KMS-11 (cell line): Measurements from ENCODE around the gene UBE2L6.

Experiments
- H2AFZ ChIP-seq: fragments of 200-600 bp; sonication (generic); 2 replicates; pipeline ENCODE4 v1.6.1; 2016; ENCODE audit warnings: antibody characterized with exemption, mixed run types, low read depth
- H3K27ac ChIP-seq: fragments of 200-600 bp; sonication (generic); 2 replicates; pipeline ENCODE4 v1.6.1; 2016; ENCODE audit warnings: mild to moderate bottlenecking, mixed run types
- H3K27me3 ChIP-seq: fragments of 200-600 bp; sonication (generic); 2 replicates; pipeline ENCODE4 v1.6.1; 2017; ENCODE audit warnings: mild to moderate bottlenecking, low read depth, mixed run types, moderate library complexity; ENCODE audit not compliant: insufficient read depth
- H3K36me3 ChIP-seq: fragments of 200-600 bp; sonication (generic); 2 replicates; pipeline ENCODE4 v1.6.1; 2017; ENCODE audit warnings: mild to moderate bottlenecking, mixed run types; ENCODE audit not compliant: insufficient read depth
- H3K4me1 ChIP-seq: fragments of 200-600 bp; sonication (generic); 2 replicates; pipeline ENCODE4 v1.6.1; 2016; ENCODE audit warnings: mild to moderate bottlenecking, low read depth, mixed run types; ENCODE audit not compliant: poor library complexity, severe bottlenecking
- H3K4me2 ChIP-seq: fragments of 200-600 bp; sonication (generic); 2 replicates; pipeline ENCODE4 v1.7.0; 2016; ENCODE audit warnings: mild to moderate bottlenecking, mixed run types
- H3K4me3 ChIP-seq: fragments of 200-600 bp; sonication (generic); IDR thresholded peaks from 2 replicates; pipeline ENCODE4 v1.6.1; 2017; ENCODE audit warnings: low read depth, low read length, mixed read lengths; ENCODE audit not compliant: insufficient read depth
- H3K79me2 ChIP-seq: fragments of 200-600 bp; sonication (generic); 2 replicates; pipeline ENCODE4 v1.6.1; 2016; ENCODE audit warnings: low read depth, mixed run types; ENCODE audit not compliant: insufficient read depth
- H3K9ac ChIP-seq: fragments of 200-600 bp; sonication (generic); 2 replicates; pipeline ENCODE4 v1.6.1; 2016; ENCODE audit warnings: mild to moderate bottlenecking, mixed run types
- H4K20me1 ChIP-seq: fragments of 200-600 bp; sonication (generic); 2 replicates; pipeline ENCODE4 v1.6.1; 2016; ENCODE audit warnings: mild to moderate bottlenecking, mixed run types; ENCODE audit not compliant: insufficient read depth
- CTCF ChIP-seq: fragments of 200-600 bp; sonication (generic); conservative IDR thresholded peaks from 2 replicates; pipeline ENCODE4 v1.6.1; 2017; ENCODE audit warnings: low read depth, mild to moderate bottlenecking, antibody characterized with exemption, low read length, moderate library complexity, mixed read lengths

UBE2L6 gene

GRCh38 chr11:57599381-57599780 is 31.9 kb upstream of the UBE2L6 start:
- TF ChIP-seq CTCF: no peak
- no peaks in the 10 kb centered on the region for H3K27me3 ChIP-seq
- no peaks in the 10 kb centered on the region for H3K4me1 ChIP-seq
- H3K36me3 ChIP-seq: no peaks in the 10 kb centered on the region
- H3K9ac ChIP-seq: no peak overlapping the region
- H3K27ac ChIP-seq: no peak overlapping the region
- H3K4me2 ChIP-seq: no peak overlapping the region
- no peaks in the 10 kb centered on the region for H4K20me1 ChIP-seq
- no peaks in the 10 kb centered on the region for H3K79me2 ChIP-seq
- no peak overlapping the region for H2AFZ ChIP-seq
- no peak overlapping the region for H3K4me3 ChIP-seq

GRCh38 chr11:57598831-57599155 is 31.3 kb upstream of the UBE2L6 start:
- Histone ChIP-seq H3K4me3 (no peak overlapping the region), H3K9ac (no peak overlapping the region), H2AFZ (no peak overlapping the region), H3K4me1 (no peaks in the 10 kb centered on the region), H4K20me1 (no peaks in the 10 kb centered on the region), H3K27ac (no peak overlapping the region), H3K79me2 (no peaks in the 10 kb centered on the region), H3K4me2 (no peak overlapping the region), H3K27me3 (no peaks in the 10 kb centered on the region), H3K36me3 (no peaks in the 10 kb centered on the region)
- no peak for TF ChIP-seq CTCF

GRCh38 chr11:57597916-57598830 is 30.7 kb upstream of the UBE2L6 start:
- no peaks in the 10 kb centered on the region for H3K27me3 ChIP-seq
- TF ChIP-seq CTCF: no peak
- H2AFZ ChIP-seq: no peak overlapping the region
- no peaks in the 10 kb centered on the region for H3K79me2 ChIP-seq
- H3K36me3 ChIP-seq: no peaks in the 10 kb centered on the region
- H3K4me1 ChIP-seq: no peaks in the 10 kb centered on the region
- H3K4me2 ChIP-seq: no peak overlapping the region
- no peak overlapping the region for H3K4me3 ChIP-seq
- no peak overlapping the region for H3K9ac ChIP-seq
- no peak overlapping the region for H3K27ac ChIP-seq
- H4K20me1 ChIP-seq: no peaks in the 10 kb centered on the region

GRCh38 chr11:57597461-57597915 is 30.0 kb upstream of the UBE2L6 start, which contains the start of gene SERPING1:
TSS of gene SERPING1 (plus strand) at chr11:57597685. CDS start at chr11:57598271, 586 bp downstream.
- no peaks in the 10 kb centered on the region for H3K4me1 ChIP-seq
- H3K9ac ChIP-seq: no peak within 1 kb of the TSS
- no peak within 1 kb of the TSS for H3K4me2 ChIP-seq
- no peak within 1 kb of the TSS for H3K4me3 ChIP-seq
- TF ChIP-seq CTCF: no peak
- no peaks in the 10 kb centered on the region for H3K79me2 ChIP-seq
- no peak within 1 kb of the TSS for H3K27ac ChIP-seq
- H3K36me3 ChIP-seq: no peaks in the 10 kb centered on the region
- no peak within 1 kb of the TSS for H2AFZ ChIP-seq
- H3K27me3 ChIP-seq: no peaks in the 10 kb centered on the region
- H4K20me1 ChIP-seq: no peaks in the 10 kb centered on the region
